IPS DF 4.7 (cell line): ENCODE results near the gene NUP93.

Source experiments
- DNase-seq: peaks from one replicate; pipeline ENCODE4 v3.0.0-alpha.2; 2013; ENCODE audit warnings: low spot score; ENCODE audit errors: extremely low read depth

Gene NUP93

DNA sequence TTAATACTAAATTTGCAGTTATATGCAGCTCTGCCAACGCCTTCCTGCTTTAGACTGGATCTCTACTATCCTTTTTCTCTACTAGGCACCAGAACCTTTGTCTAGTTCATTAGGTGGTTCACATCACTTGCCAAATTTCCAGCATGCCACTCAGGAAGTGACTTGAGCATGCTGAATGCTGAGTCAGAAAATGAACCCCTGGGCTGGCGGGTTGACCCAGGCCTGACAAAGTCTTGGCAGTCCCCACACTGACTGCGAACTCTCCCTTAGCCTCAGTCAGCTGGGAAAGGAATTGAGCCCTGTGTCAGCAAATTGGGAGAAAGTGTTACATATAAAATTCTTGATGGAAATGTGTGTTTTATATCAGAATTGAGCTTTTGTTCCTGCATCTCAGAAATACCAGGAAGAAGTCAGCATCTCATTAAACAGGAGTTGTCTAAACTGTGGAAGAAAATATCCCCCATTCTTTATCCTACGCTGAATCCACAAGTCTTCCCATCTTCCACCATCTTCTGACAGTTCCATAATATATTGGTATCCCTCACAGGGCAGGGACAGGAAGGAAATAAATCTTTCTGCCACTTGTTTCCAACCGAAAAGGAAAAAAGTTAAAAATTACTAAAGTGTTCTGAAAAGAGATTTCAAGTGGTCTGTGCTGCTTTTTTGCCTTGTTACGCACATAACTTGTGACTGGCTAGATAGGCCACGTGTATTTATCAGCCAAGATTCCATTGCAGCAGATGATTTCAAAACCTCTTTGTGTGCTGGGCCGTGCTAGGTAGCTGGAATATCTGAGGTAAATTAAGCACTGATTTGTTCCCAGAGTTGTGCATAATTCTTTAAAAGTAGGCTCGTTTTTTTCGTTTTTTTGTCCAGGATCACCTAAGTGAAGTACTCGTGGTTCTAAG is 118.4 kb downstream of the NUP93 start:
- no peak for DNase-seq

DNA sequence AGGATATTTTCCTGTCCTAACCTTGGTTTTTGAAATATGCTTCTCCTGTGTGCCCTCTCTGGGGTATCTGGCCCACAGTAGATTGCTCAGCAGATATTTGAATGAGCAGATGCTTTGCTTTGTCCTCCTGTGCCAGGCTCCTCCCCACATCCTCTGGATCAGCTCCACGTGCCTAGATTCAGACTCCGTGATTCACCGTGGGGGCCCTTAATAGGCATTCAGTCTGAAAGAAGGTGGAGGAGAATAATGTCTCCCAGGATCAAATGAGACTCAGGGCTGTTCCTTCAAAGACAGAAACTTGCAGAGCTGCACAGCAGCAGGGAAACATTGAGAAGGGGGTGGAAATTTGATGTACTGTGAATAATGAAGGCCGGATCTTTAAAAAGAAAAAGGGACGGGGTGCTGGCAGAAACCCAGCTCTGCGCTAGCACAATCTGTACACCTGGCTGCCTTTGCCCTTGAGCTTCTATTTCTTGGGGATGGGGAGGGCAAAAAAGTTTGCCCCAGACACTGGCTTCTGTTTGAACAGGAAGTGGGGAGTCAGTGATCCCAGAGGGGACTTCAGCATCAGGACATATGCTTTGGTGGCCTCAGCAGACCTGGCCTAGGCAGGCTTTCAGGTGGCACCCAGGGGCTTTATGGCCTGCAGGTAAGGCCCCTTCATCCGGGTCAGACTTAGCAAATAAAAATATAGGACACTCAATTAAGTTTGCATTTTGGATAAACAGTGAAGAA is 119.2 kb downstream of the NUP93 start:
- no peak for DNase-seq

DNA sequence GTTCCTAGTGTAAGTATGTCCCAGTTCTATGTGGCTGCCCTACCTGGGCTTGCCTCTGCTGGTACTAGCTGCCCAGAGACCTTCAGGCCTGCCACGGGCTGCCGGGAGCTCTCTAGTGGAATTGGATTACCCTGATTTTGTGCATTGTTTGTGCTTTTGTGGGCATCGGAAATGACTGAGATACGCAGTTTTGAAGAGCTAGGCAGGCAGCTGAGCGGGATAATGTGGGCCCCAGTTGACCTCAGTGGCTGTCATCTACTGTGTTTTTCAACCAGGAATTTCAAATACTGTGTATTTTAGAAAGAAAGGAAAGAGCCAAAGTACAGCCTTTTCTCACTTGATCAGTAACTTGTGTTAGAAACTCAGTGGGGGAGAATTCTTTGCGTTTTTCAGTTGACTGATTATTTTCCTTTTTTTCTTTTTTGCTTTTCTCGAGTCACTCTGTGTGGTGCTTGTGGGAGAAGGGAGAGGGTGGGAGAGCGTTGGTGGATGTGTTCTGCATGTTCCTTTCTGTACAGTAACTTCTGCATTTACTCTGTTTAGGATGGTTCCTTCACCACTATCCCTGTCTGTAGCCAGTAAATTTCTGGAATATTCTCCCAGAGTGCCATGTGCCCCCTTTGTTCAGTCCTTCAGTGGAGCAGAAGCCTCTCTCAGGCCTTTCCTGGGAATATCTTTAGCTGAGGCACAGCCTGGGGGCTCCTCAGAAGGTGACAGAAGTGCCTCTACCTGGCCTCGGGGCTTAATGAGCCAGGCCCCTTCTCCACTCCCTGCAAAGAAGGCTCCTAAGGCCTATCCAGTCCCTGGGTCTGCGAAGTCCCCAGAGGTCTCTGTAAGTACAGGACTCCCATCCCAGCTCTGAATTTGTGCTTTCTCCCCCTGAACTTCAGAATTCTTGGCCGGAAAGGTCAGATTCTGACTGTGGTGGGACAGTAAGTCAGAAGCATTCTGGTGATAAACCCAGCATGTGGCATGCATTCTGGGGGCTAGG is 120.1 kb downstream of the NUP93 start:
- DNase-seq: no peak

DNA sequence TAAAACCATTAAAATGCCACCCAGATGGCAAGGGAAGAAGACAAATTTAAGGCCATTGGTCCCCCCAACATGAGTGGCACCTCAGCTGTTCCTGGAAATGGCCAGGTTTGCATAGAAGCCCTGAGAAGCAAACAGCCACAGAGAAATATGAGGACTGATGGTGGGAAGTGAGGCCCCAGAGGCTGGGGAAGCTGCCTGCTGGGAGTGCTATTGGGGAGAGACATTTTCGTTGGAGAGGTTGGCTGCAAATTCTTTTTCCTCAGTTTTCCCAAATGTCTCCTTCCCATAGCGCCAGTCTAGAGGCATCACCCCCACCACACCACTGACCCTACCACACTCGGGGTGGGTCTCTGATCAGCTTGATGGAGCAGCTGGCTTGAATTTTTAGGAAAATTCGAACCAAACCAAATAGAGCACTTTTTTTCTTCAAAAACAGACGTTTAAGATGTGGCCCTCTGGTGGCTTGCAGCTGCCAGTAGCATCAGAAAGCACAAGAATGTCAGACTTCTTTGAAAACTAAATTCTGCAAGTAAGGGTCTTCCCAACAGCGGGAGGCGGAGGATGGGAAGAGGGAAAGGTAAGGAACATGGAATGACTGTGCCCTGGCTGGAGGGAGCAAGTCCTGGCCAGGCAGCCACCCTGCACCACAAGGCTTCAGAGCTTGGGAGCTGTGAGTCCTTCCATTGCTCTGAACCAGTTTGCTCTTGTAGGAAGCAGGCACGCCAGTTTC is 121.9 kb downstream of the NUP93 start:
- no peak for DNase-seq

DNA sequence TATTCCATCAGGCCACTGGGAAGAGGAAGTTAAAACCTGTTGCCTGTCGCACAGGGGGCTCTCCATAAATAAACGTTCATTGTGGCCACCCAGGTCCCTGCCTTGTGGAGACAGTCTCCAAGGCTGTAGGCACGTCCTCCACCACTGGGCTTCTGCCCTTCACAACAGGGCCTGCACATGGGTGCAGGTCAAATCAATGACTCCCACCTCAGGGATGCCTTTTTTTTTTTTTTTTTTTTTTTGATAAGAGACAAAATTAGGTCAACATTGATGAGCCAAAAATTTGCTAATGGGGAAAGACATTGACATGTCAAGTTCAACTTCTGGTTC is 122.4 kb downstream of the NUP93 start:
- DNase-seq: no peak

DNA sequence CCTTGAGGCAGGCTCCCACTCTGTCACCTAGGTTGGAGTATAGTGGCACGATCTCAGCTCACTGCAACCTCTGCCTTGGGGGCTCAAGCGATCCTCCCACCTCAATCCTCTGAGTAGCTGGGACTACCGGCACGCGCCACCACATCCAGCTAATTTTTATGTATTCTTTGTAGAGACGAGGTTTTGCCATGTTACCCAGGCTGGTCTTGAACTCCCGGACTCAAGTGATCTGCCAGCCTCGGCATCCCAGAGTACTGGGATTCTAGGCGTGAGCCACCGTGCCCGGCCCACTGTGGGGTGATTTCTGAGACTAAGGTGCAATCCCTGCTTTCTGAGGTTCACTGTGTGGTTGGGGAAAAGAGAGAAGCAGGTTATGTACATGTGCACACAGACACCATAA is 123.0 kb downstream of the NUP93 start:
- DNase-seq: no peak

DNA sequence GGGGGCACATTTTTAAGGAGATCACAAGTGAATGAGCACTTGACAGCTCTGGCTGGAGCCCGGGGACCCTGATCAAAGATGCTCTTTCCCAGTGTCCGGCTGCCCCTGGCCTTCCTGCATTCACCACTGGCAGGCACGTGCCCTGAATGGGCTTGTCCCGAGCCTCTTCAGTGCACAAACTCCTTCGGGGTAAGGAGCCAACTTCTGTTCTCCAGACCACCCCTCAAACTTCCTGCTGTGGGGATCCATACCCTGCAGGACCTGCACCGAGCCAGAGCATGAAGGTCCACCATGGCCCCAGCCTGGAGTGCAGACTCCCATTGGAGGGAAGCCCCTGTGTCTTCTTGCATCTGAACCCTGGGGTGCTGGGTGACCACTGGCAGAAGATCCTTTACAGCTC is 125.3 kb downstream of the NUP93 start:
- DNase-seq: no peak

DNA sequence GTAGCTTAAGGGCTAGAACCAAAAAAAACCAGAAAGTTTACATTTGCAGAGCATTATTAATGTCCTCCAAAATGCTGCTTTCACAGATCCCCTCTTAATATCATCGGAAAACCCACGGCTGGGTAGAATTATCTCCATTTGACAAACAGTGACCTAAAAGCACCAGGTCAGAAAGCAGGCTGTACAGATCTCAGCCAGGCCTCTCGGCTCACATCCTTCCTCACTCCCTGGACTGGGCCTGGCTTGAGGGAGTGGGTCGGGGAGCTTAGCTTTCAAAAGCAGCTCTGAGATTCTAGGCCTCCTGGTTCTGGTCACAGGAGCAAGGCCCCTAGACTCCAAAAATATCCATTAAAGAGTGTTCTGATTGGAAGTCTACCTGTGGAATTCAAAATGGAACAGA is 126.0 kb downstream of the NUP93 start:
- no peak for DNase-seq

DNA sequence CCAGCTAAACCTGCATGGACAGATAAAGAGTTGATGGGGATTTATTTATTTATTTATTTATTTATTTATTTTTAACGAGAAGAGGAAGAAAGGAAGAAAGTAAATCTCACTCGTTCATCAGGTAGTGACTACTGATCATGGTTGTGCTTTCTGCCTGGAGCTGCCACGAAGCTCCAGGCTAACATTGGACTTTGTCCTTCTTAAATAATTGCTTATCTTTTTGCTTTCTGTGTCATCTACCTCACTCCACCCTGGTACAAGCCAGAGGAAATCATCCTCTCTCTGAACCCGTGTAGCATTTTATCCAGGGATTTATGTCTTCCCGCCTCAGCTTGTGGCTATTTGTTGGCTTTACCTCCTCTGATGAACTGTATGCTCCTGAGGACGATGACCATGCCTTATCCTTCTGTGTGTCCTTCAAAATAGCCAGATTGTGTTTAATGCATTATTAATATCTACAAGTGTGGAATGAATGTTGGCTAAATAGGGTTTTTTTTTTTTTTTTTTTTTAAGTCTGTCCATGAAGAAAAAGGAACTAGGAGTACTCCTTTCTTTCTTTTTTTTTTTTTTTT is 127.0 kb downstream of the NUP93 start:
- no peak for DNase-seq

DNA sequence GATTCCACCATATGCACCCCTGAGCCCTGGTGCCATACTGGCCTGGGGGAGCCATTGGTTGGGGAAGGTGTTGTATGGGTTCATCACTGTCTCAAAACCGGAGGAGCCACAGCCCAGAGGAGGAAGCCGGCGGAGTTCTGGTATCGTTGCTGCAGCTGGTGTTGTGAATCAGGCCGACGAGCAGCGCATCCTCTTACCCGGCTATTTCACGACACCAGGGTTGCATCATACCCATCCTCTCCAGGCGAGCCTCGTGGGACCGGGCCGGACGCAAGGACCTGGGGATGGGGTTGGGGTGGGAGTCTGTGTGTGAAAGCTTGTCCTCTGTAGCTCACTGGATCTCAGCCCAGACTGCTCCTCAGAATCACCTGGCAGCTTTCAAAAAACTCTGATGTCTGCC is 128.4 kb downstream of the NUP93 start:
- no peak for DNase-seq

DNA sequence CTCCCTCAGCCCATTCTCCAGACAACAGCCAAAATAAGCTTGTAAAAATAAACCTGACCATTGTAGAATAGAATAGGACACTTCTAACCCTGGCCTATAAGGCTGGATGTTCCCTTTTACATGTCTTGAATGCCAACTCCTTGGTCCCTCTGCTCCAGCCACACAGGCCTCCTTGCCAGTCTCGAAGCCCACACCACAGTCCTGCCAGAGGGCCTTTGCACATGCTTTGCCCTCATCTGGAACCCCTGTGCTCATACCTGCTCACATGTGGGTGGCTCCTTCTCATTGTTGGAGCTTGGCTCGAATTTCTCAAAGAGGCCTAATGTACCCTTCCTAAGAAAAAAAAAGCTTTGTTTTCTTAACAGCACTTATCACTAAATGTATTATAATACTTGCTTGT is 129.7 kb downstream of the NUP93 start:
- no peak for DNase-seq

DNA sequence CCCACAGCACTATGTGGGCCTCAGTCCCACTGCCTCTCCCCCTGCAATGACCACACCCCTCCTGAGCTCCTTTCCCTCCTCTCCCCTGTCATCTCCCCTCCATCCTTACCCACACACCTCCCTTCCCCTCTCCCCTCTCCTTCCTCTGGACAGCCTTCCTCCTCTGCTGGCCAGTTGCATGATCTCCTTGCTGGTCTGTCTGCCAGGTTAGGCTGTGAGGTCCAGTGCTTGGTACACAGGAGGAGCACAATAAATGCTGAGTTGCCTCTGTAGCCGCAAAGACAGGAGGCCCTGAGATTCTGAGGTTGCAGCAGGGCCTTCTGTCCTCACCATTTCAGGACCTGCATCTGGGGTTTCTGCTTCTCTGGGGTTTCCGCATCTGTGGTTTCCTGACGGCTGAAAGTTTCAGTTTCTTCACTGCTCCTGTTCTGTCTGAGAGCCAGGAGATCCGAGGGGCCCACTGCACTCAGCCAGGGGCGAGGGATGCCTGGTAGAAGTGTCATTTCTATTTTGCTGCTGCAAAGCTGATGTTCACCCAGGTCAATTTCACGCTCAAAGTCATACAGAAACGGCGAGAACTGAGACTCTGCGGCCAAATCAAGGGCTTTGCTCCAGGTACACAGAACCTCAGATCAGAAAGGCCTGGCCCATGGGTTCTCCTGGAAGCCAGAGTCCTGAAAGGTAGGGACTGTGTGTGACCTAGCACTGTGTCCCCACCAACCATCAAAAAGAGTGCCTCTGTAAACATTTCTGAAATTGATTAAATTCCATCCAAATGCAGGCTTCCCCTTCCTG is 130.5 kb downstream of the NUP93 start:
- DNase-seq: no peak

DNA sequence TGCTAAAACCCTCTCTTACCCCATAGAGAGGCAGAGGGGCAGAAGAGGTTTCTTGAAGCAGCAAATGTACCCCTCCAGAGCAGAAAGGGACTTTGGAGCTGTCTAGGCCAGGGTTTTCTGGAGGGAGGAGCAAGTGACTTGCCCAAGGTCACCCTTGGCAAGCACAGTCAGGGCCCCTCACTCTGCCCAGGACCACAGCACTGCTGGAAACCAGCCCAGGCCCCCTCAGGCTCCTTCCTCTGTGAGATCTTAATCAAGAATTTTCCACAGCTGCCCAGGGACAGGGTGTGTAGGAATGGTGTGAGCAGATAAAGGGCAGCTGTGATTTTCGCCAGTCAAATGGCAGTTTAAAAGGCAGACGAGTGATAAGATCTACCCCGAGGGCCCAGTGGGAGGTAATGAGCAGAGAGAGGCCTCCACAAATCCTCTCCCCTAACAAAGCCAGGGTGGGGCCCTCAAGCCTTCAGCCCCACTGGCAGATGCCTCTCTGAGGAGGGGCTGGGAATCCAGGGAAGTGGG is 131.2 kb downstream of the NUP93 start:
- DNase-seq: no peak

DNA sequence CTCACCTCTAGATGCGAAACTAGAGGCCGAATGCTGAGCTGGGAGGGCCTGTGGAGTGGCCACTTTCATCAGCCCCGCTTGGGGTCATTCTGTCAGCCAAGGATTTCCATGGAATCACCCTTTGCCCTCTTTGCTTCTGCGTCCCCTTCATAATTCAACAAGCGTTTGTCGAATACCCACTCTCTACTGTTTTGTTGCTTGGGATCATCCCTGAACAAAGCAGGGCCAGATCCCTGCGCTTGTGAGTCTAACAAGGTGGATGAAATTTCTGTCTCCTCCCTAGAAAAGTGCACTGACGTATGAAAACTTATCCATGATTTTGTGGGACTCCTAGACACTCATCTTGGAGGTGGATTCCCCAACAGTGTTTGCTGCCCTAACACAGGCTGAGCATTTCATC is 131.8 kb downstream of the NUP93 start:
- DNase-seq: no peak

DNA sequence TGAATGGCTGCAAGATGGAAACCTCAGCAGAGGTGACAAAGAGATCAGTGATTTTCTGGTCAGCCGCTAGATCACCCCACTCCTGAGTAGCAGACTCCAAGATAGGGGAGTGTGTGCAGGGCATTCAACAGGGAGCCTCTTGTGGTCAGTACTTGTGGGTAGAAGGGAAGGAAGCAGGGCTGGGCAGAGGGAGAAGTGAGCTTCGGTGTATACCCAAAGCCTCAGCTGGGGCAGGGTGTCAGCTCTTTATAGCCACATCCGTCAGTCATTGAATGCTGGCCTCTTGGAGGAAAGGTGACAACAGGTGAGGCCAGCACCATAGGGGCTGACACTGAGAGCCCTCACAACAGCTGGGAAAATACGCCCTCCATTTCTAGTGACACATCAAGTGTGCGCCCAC is 132.8 kb downstream of the NUP93 start:
- DNase-seq: no peak

DNA sequence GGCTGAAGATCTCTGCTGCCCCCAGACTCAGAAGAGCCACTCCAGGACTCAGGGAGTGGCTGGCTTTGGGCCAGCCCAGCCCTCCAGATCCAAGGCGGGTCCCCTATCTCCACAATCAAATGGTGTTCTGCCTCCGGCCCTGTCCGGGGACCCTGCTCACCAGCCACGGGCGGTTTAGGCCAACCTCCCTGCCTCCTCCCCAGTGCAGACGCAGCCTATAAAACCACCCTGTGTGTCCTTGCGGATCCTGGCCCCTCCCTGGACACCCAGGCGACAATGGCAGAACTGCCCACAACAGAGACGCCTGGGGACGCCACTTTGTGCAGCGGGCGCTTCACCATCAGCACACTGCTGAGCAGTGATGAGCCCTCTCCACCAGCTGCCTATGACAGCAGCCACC is 135.0 kb downstream of the NUP93 start, which contains the start of gene SLC12A3:
Gene SLC12A3 (plus strand): TSS at position 248 of the 400 bp plus-strand sequence. CDS start 29 bp downstream, at position 277.
- no peak for DNase-seq

DNA sequence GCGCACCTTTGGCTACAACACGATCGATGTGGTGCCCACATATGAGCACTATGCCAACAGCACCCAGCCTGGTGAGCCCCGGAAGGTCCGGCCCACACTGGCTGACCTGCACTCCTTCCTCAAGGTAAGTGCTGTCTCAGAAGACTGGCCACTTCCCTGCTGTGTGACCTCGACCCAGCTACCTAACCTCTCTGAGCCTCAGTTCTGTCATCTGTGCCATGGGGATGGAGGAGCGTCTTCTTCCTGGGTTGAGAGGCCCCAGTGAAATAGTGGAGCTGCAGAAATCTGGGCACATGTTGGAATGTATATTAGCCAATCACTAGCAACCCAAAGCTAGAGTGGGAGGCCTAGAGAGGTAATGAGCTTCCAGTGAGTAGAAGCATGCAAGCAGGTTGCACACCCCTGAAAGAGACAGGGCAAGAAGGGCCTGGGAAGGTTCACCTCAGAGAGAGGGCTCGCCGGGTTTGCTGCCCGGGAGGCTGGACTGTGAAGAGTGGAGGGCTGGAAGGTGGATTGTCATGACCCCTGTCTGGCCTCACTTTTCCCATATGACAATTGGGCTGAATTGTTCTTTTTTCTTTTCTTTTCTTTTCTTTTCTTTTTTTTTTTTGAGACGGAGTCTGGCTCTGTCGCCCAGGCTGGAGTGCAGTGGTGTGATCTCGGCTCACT is 135.6 kb downstream of the NUP93 start:
- no peak for DNase-seq

DNA sequence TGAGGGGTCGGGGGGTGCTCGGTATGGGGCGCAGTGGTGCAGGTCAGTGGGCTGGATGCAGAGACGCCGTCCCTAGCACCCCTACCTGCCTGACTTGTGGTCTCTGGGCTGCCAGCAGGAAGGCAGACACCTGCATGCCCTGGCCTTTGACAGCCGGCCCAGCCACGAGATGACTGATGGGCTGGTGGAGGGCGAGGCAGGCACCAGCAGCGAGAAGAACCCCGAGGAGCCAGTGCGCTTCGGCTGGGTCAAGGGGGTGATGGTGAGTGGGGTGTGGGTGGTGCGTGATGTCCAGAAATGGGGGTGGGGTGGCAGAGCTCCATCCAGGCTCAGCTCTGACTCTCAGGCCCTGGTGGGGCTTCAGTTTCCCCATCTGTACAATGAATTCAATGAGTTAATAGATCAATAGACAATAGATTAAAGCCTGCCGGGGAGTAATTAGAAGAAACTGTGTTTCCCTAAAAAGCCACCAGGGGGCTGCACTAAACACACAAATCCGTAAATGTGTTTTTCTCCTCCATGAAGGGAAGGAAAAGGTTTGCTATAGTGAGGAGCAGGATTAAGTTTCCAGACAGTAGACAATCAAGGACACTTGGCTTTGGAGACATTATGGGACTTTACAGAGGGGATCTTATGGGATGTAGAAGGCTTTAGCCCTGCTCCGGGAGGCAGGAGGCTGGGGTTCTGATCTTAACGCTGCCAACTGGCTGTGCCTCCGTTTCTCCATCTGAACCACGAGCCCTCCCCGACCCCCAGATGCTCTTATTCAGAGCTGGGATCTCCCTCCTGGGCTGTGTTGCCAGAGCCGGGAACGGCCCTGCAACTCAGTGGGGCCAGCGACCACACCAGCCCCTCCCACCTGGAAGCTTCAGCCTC is 137.3 kb downstream of the NUP93 start:
- DNase-seq: no peak
